NB4 (cell line): ENCODE results near the gene RACGAP1.

ENCODE experiments used
- DNase-seq: peaks from one replicate; pipeline ENCODE4 v3.0.0; 2010; ENCODE audit warnings: low read depth
- H3K4me3 ChIP-seq: one replicate; pipeline ENCODE4 v1.5.1; 2011; ENCODE audit warnings: mild to moderate bottlenecking, low read depth, low read length, moderate library complexity
- CTCF ChIP-seq: IDR thresholded peaks from one replicate; pipeline ENCODE4 v1.5.1; 2012; ENCODE audit warnings: low read depth, low read length
- MAX ChIP-seq: IDR thresholded peaks from 2 replicates; pipeline ENCODE4 v1.6.1; 2011; ENCODE audit warnings: low read depth, low read length
- MYC ChIP-seq: IDR thresholded peaks from 2 replicates; pipeline ENCODE4 v1.6.1; 2011; ENCODE audit warnings: low read depth, low read length
- POLR2A ChIP-seq: IDR thresholded peaks from 2 replicates; pipeline ENCODE4 v1.6.1; 2011; ENCODE audit warnings: mild to moderate bottlenecking; ENCODE audit not compliant: insufficient read length; ENCODE audit errors: extremely low read depth

Gene RACGAP1

GRCh38 chr12:49961111-49961922 lies 64.0 kb downstream of the RACGAP1 start, which contains the start of gene AQP5:
Gene AQP5 (plus strand): TSS chr12:49961872. CDS start chr12:49962018, 146 bp downstream.
- no peak within 1 kb of the TSS for H3K4me3 ChIP-seq
- TF ChIP-seq CTCF (no peak), MYC (no peak), POLR2A (no peak), MAX (no peak)
- DNase-seq, result no peak

- TF ChIP-seq CTCF, result no peak
- no peak for TF ChIP-seq POLR2A
- no peak for TF ChIP-seq MAX
- no peak for TF ChIP-seq MYC
- peak overlapping the region; percentile 26 for H3K4me3 ChIP-seq
- DNase-seq, result no peak
These were observed 64.7 kb downstream of the RACGAP1 start for GRCh38 chr12:49960474-49961110.

- TF ChIP-seq CTCF, result no peak
- no peak for TF ChIP-seq MAX
- no peak for TF ChIP-seq POLR2A
- no peak for TF ChIP-seq MYC
- peak; percentile 98 for DNase-seq
- peak overlapping the region; percentile 26 for H3K4me3 ChIP-seq
These were observed 65.4 kb downstream of the RACGAP1 start for GRCh38 chr12:49959685-49960473.

- no peak overlapping the region for H3K4me3 ChIP-seq
- TF ChIP-seq CTCF (no peak), POLR2A (no peak), MAX (no peak), MYC (no peak)
- DNase-seq, result no peak
These were observed 67.7 kb downstream of the RACGAP1 start for GRCh38 chr12:49957570-49957967.

- DNase-seq, result no peak
- no peak overlapping the region for H3K4me3 ChIP-seq
- TF ChIP-seq MYC, result no peak
- no peak for TF ChIP-seq POLR2A
- TF ChIP-seq CTCF, result no peak
- no peak for TF ChIP-seq MAX
These were observed 68.4 kb downstream of the RACGAP1 start for GRCh38 chr12:49956663-49957569.
